Kidney epithelial cell (primary cell): Measurements from ENCODE around the gene SPTB. TPM values are rescaled to one million over a fixed set of nuclear protein-coding genes. Genes with fewer than 3 reads are reported as not detected.

Experiments used
- DNase-seq: peaks from one replicate; pipeline ENCODE4 v3.0.0-alpha.2; 2010; ENCODE audit warnings: low read depth
- H3K27me3 ChIP-seq: 2 replicates; pipeline ENCODE4 v1.6.0; 2011; ENCODE audit warnings: low read length; ENCODE audit not compliant: control insufficient read depth, insufficient read depth
- H3K36me3 ChIP-seq: 2 replicates; pipeline ENCODE4 v1.5.1; 2011; ENCODE audit warnings: low read length; ENCODE audit not compliant: control insufficient read depth, insufficient read depth
- H3K4me3 ChIP-seq: 2 replicates; pipeline ENCODE4 v1.5.1; 2011; ENCODE audit warnings: low read depth, mild to moderate bottlenecking, control low read depth, low read length
- total RNA-seq: library from RNA; depleted of rRNA; stranded (reverse); fragments of >200 nt; gene quantifications from 2 replicates; pipeline ENCODE4 v1.2.3, GENCODE V29; 2015
- TF ChIP-seq, protein P1 (sequence below): IDR thresholded peaks from 2 replicates; pipeline ENCODE4 v1.5.1; 2011; ENCODE audit warnings: mild to moderate bottlenecking, moderate library complexity, low read length, control low read depth, inconsistent platforms; ENCODE audit not compliant: insufficient read depth, poor library complexity, severe bottlenecking

SPTB gene
- total RNA-seq, 1 donor from 2014 or later, result 0.54 TPM

DNA sequence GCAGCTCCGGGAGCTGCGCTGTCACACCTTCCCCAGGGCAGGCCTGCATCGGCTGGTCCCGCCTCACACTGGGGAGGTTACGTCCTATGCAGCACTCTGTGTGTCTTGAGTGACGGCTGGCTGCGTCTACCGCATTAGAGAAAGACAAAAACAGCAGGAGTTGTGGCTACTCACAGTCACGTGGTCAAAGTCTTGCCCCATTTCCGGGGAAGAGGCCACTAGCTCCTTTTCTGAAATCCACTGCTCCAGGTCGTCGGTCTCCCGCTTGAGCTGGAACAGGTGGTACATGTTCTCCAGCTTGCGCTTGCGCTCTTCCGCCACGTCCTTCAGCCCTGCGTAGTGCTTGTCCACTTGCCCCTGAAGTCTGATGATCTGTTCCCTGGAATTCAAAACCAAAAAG, 106.7 kb downstream of the SPTB start:
- no peaks in the 10 kb centered on the region for H3K36me3 ChIP-seq
- H3K4me3 ChIP-seq, result no peak overlapping the region
- peaks cover 2% of the 10 kb centered on the region for H3K27me3 ChIP-seq
- no peak for DNase-seq
- TF ChIP-seq, protein P1, sequence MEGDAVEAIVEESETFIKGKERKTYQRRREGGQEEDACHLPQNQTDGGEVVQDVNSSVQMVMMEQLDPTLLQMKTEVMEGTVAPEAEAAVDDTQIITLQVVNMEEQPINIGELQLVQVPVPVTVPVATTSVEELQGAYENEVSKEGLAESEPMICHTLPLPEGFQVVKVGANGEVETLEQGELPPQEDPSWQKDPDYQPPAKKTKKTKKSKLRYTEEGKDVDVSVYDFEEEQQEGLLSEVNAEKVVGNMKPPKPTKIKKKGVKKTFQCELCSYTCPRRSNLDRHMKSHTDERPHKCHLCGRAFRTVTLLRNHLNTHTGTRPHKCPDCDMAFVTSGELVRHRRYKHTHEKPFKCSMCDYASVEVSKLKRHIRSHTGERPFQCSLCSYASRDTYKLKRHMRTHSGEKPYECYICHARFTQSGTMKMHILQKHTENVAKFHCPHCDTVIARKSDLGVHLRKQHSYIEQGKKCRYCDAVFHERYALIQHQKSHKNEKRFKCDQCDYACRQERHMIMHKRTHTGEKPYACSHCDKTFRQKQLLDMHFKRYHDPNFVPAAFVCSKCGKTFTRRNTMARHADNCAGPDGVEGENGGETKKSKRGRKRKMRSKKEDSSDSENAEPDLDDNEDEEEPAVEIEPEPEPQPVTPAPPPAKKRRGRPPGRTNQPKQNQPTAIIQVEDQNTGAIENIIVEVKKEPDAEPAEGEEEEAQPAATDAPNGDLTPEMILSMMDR, result no peak

DNA sequence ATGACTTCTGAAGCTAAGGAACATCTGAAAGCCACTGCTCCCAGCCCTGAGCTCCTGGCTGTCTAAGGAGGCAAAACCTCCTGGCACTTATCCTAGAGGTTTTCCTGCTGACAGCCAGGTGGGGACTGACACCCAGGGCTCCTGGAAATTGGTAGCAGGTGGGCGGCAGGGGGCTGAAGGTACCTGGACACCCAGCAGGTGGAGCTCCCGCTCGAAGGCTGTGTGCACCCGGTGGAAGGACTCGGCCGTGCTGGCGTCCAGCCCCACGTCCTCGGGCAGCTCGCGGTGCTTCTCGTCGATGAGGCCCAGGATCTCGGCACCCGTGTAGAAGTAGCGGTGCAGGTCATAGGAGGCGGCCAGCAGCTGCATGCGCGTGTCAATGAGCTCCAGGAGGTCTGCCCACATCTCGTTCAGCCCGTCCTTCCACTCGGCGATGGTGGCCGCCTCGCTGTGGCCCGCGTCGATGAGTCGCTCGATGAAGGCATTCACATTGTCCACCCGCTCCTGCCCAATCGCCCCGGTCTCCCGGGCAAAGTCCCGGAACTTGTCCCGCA, 107.2 kb downstream of the SPTB start:
- Histone ChIP-seq H3K4me3 (no peak overlapping the region), H3K27me3 (peaks cover 2% of the 10 kb centered on the region), H3K36me3 (no peaks in the 10 kb centered on the region)
- TF ChIP-seq, protein P1, result peak; percentile 15
- DNase-seq, result no peak

GRCh38 chr14:64771161-64771560, 108.5 kb downstream of the SPTB start:
- Histone ChIP-seq H3K27me3 (peaks cover 2% of the 10 kb centered on the region), H3K4me3 (no peak overlapping the region), H3K36me3 (no peaks in the 10 kb centered on the region)
- TF ChIP-seq, protein P1, result no peak
- no peak for DNase-seq

DNA sequence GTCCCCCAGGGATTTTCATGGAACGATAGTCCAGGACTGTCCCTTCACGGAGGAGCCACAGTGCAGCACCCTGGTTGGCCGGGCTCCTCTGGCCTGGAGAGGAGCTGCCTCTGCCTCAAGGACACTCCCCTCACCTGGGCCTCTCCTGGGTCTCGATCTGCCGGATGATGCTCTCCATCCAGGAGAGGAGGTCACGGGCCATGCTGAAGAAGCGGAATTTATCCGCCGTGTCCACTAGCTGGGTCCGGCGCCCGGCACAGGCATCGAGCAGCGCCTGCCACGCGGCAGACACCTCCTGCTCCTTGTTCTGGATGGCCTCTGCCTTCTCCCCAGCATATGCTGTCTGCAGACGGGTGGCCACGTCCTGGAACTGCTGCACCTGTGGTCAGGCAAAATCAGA, 109.0 kb downstream of the SPTB start:
- no peak for DNase-seq
- TF ChIP-seq, protein P1, result no peak
- H3K4me3 ChIP-seq, result no peak overlapping the region
- H3K27me3 ChIP-seq, result peaks cover 2% of the 10 kb centered on the region
- H3K36me3 ChIP-seq, result no peaks in the 10 kb centered on the region

DNA sequence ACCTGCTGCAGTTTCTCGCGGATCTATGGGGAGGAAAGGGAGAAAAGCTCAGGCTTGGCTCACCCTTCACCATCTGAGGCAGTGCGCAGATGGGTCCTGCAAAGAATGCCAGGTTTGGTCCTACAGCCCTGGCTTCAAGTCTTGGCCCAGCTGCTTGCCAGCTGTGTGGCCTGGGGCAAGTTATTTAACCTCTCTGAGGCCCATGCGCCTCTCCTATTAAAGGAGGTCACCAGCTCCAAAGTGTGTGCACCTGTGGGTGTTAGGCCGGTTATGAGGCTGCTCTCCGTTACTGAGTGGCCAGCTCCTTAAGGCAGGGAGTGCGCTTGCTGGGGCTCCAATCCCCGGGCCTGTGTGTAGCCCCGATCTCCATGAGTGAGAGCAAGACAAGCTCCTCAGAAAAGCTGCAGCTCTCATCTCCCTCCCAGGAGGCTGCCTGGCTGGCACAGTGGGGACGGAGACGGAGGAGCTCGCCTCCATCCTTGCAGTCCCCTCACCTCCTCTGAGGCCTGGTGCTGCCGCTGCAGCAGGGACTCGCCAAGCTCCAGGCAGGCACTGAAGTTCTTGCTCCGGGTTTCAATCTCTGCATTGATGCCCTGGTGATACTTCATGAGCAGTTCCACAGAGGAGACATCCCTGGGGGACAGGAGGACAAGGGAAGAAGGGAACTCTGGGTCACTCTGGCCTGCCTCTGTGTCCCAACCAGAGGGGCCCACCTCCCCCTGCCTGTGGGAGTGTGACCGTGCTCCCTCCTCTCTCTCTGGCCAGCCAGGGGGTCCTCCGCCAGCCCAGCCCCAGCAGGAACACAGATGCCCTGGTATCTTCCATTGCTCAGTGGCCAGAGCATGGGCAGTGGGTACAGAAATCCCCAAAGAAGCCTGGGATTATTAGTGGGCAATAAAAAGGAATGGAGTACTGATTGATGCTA, 110.3 kb downstream of the SPTB start:
- H3K27me3 ChIP-seq, result peaks cover 2% of the 10 kb centered on the region
- TF ChIP-seq, protein P1, result no peak
- DNase-seq, result no peak
- H3K36me3 ChIP-seq, result no peaks in the 10 kb centered on the region
- no peak overlapping the region for H3K4me3 ChIP-seq
